C4-2B (cell line): Measurements from ENCODE around the gene CSRNP3.

ENCODE experiments used
- H3K27ac ChIP-seq: fragments of 450-650 bp; 2 replicates; pipeline ENCODE4 v1.5.1; 2017
- CTCF ChIP-seq: fragments of 450-650 bp; conservative IDR thresholded peaks from 2 replicates; pipeline ENCODE4 v1.5.1; 2017; ENCODE audit warnings: mild to moderate bottlenecking
- ZFX ChIP-seq: fragments of 450-650 bp; IDR thresholded peaks from 2 replicates; pipeline ENCODE4 v1.6.1; 2017

The CSRNP3 gene

GRCh38 chr2:165623161-165623560 is 153.7 kb downstream of the CSRNP3 start:
- TF ChIP-seq CTCF: no peak
- TF ChIP-seq ZFX: no peak
- no peak overlapping the region for H3K27ac ChIP-seq

- H3K27ac ChIP-seq: no peak overlapping the region
- TF ChIP-seq CTCF (no peak), ZFX (no peak)
Observed at GRCh38 chr2:165623783-165624469, 154.4 kb downstream of the CSRNP3 start.

- no peak overlapping the region for H3K27ac ChIP-seq
- TF ChIP-seq ZFX: no peak
- TF ChIP-seq CTCF: no peak
Observed at GRCh38 chr2:165624470-165624800, 154.9 kb downstream of the CSRNP3 start.

- TF ChIP-seq ZFX (no peak), CTCF (no peak)
- no peak overlapping the region for H3K27ac ChIP-seq
Observed at GRCh38 chr2:165627470-165627869, 158.0 kb downstream of the CSRNP3 start.

- no peak for TF ChIP-seq ZFX
- TF ChIP-seq CTCF: no peak
- H3K27ac ChIP-seq: no peak overlapping the region
Observed at GRCh38 chr2:165629776-165630175, 160.3 kb downstream of the CSRNP3 start.

GRCh38 chr2:165630236-165630635 is 160.7 kb downstream of the CSRNP3 start:
- TF ChIP-seq ZFX (no peak), CTCF (no peak)
- H3K27ac ChIP-seq: no peak overlapping the region

- H3K27ac ChIP-seq: no peak overlapping the region
- no peak for TF ChIP-seq ZFX
- no peak for TF ChIP-seq CTCF
Observed at GRCh38 chr2:165631089-165631488, 161.6 kb downstream of the CSRNP3 start.
